Kidney epithelial cell (primary cell): ENCODE results near the gene KIAA1210. TPM values are rescaled to one million over a fixed set of nuclear protein-coding genes. Genes with fewer than 3 reads are reported as not detected.

Experiments used
- DNase-seq: peaks from one replicate; pipeline ENCODE4 v3.0.0-alpha.2; 2010; ENCODE audit warnings: low read depth
- H3K27me3 ChIP-seq: 2 replicates; pipeline ENCODE4 v1.6.0; 2011; ENCODE audit warnings: low read length; ENCODE audit not compliant: control insufficient read depth, insufficient read depth
- H3K36me3 ChIP-seq: 2 replicates; pipeline ENCODE4 v1.5.1; 2011; ENCODE audit warnings: low read length; ENCODE audit not compliant: control insufficient read depth, insufficient read depth
- H3K4me3 ChIP-seq: 2 replicates; pipeline ENCODE4 v1.5.1; 2011; ENCODE audit warnings: low read depth, mild to moderate bottlenecking, control low read depth, low read length
- CTCF ChIP-seq: IDR thresholded peaks from 2 replicates; pipeline ENCODE4 v1.5.1; 2011; ENCODE audit warnings: mild to moderate bottlenecking, moderate library complexity, low read length, control low read depth, inconsistent platforms; ENCODE audit not compliant: insufficient read depth, poor library complexity, severe bottlenecking
- total RNA-seq: library from RNA; depleted of rRNA; stranded (reverse); fragments of >200 nt; gene quantifications from 2 replicates; pipeline ENCODE4 v1.2.3, GENCODE V29; 2015

The KIAA1210 gene
- total RNA-seq, 1 donor from 2014 or later, result not detected

DNA sequence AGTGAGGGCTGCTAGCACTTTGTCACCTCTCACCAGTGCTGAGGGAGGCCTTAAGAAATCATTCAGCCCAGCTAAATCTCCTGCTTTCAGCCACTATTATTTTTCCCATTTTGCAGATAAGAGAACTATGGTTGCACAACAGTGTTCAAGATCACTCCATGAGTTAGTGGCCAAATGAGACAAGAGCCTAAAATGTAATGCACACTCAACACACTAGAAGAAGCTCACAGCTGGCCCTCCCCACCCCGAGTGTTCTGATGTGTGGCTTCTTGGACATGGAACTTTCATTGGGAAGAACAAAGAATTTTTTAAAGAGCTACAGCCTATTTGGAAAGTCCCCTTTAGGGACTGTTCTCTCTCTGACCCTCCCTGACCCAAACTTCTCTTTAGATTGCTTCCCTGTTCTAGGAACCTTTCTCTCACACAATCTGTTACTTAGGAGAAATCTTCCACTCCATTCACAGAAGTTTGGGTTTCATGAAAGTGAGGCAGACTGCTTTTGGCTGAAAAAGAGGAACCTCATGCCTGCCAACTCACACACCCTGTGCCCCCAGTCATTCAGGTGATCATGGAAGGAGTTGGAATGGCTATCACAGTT, 98.8 kb downstream of the KIAA1210 start:
- Histone ChIP-seq H3K27me3 (no peaks in the 10 kb centered on the region), H3K4me3 (no peak overlapping the region), H3K36me3 (no peaks in the 10 kb centered on the region)
- DNase-seq, result no peak
- no peak for TF ChIP-seq CTCF

Other genes with a start within 250 kb of the KIAA1210 start
- gene LONRF3, start 153.2 kb downstream of the KIAA1210 start, total RNA-seq, result 7.2 and 8.1 TPM in 2 replicates
- gene CT47C1, start 54.8 kb downstream of the KIAA1210 start, total RNA-seq, result not detected in 2 replicates
- gene PGRMC1, start 108.5 kb upstream of the KIAA1210 start, total RNA-seq, result 101 and 107 TPM in 2 replicates